ENCODE data around the gene SGMS1.

DNA sequence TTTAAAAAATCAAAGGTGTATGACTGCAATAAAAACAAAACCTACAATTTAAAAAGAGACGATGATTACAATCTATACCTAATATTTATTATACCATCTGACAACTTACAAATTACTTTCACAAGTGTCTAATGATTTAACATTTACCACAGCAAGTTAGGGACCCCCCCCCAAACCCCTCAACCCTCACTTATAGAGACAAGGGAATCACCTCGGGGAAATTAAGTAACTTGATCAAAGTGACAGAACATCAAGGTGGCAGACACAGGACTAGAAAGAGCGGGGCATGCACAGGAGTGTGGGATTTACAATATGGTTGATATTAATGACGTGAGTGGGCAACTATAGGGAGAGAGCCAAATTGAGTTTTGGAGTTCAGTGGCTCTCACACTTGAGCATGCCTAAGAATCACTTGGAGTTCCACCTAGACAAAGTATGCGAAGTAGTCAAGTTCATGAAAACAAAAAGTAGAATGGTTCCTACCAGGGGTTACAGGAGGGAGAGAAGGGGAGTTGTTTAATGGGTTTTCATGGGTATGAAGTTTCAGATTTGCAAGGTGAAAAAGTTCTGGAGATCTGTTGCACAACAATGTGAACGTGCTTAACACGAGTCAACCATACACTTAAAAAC is 43.4 kb downstream of the SGMS1 start:
- TF ChIP-seq, protein P1, sequence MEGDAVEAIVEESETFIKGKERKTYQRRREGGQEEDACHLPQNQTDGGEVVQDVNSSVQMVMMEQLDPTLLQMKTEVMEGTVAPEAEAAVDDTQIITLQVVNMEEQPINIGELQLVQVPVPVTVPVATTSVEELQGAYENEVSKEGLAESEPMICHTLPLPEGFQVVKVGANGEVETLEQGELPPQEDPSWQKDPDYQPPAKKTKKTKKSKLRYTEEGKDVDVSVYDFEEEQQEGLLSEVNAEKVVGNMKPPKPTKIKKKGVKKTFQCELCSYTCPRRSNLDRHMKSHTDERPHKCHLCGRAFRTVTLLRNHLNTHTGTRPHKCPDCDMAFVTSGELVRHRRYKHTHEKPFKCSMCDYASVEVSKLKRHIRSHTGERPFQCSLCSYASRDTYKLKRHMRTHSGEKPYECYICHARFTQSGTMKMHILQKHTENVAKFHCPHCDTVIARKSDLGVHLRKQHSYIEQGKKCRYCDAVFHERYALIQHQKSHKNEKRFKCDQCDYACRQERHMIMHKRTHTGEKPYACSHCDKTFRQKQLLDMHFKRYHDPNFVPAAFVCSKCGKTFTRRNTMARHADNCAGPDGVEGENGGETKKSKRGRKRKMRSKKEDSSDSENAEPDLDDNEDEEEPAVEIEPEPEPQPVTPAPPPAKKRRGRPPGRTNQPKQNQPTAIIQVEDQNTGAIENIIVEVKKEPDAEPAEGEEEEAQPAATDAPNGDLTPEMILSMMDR (optimal IDR thresholded peaks at IDR 0.05 in 1 of 3, IDR thresholded peaks at IDR 0.05 in 1 of 3, conservative IDR thresholded peaks at IDR 0.05 in 1 of 3; ENCODE audit: extremely low read depth in 1 of 3, insufficient read depth in 2 of 3, low read length in 3 of 3): no peak
- TF ChIP-seq EZH2 (IDR thresholded peaks at IDR 0.05; ENCODE audit: low read length): no peak
